GM23338 (cell line): Measurements from ENCODE around the gene ACOD1. TPM values are rescaled to one million over a fixed set of nuclear protein-coding genes. Genes with fewer than 3 reads are reported as not detected.

Source experiments
- ATAC-seq: fragments of 200-7000 bp; cut with Tn5 transposase; 3 replicates; pipeline ENCODE4 v1.9.1; 2020
- DNase-seq: peaks from one replicate; pipeline ENCODE4 v3.0.0-alpha.2; 2015; ENCODE audit warnings: low spot score
- H2AFZ ChIP-seq: fragments of 200-600 bp; sonication (generic); 2 replicates; pipeline ENCODE4 v1.8.0; 2016; ENCODE audit warnings: antibody characterized with exemption, mild to moderate bottlenecking, moderate library complexity
- H3F3A ChIP-seq: fragments of 200-600 bp; sonication (generic); replicated peaks from 2 replicates; pipeline ENCODE4 v1.8.0; 2017; ENCODE audit warnings: antibody characterized with exemption, mixed run types, low read depth
- H3K27ac ChIP-seq: fragments of 200-600 bp; sonication (generic); 2 replicates; pipeline ENCODE4 v1.6.1; 2016; ENCODE audit warnings: low read depth
- H3K27me3 ChIP-seq: fragments of 200-600 bp; sonication (generic); 2 replicates; pipeline ENCODE4 v1.8.0; 2016; ENCODE audit warnings: mild to moderate bottlenecking, mixed run types, moderate library complexity; ENCODE audit not compliant: insufficient read depth
- H3K36me3 ChIP-seq: fragments of 200-600 bp; sonication (generic); 2 replicates; pipeline ENCODE4 v1.8.0; 2016; ENCODE audit warnings: mild to moderate bottlenecking; ENCODE audit not compliant: insufficient read depth
- H3K4me1 ChIP-seq: fragments of 200-600 bp; sonication (generic); 2 replicates; pipeline ENCODE4 v1.8.0; 2016; ENCODE audit warnings: mild to moderate bottlenecking, moderate library complexity; ENCODE audit not compliant: insufficient read depth
- H3K4me2 ChIP-seq: fragments of 200-600 bp; sonication (generic); 2 replicates; pipeline ENCODE4 v1.7.1; 2017; ENCODE audit warnings: mixed run types
- H3K4me3 ChIP-seq: fragments of 200-600 bp; sonication (generic); 2 replicates; pipeline ENCODE4 v1.6.1; 2016; ENCODE audit warnings: mixed run types
- H3K79me2 ChIP-seq: fragments of 200-600 bp; sonication (generic); replicated peaks from 2 replicates; pipeline ENCODE4 v1.8.0; 2017; ENCODE audit warnings: mild to moderate bottlenecking; ENCODE audit not compliant: insufficient read depth
- H3K9me2 ChIP-seq: fragments of 200-600 bp; sonication (generic); 2 replicates; pipeline ENCODE4 v1.8.0; 2017; ENCODE audit not compliant: insufficient read depth
- H4K20me1 ChIP-seq: fragments of 200-600 bp; sonication (generic); replicated peaks from 2 replicates; pipeline ENCODE4 v1.8.0; 2017; ENCODE audit warnings: mild to moderate bottlenecking; ENCODE audit not compliant: insufficient read depth
- H3K27ac Mint-ChIP-seq: 2 replicates; pipeline ENCODE4 v1.8.0; 2020; ENCODE audit warnings: inconsistent platforms, mild to moderate bottlenecking, moderate library complexity, mixed read lengths
- H3K27me3 Mint-ChIP-seq: 3 replicates; pipeline ENCODE4 v1.8.0; 2022; ENCODE audit warnings: low read depth, mild to moderate bottlenecking, moderate library complexity, mixed read lengths, inconsistent platforms; ENCODE audit not compliant: insufficient read depth, poor library complexity
- H3K36me3 Mint-ChIP-seq: 3 replicates; pipeline ENCODE4 v1.8.0; 2021; ENCODE audit warnings: low read depth, mild to moderate bottlenecking, inconsistent platforms, moderate library complexity, mixed read lengths
- H3K4me1 Mint-ChIP-seq: 3 replicates; pipeline ENCODE4 v1.8.0; 2020; ENCODE audit warnings: mild to moderate bottlenecking, inconsistent platforms, mixed read lengths
- H3K4me3 Mint-ChIP-seq: 3 replicates; pipeline ENCODE4 v1.8.0; 2021; ENCODE audit warnings: moderate library complexity, mild to moderate bottlenecking, inconsistent platforms, mixed read lengths
- H3K9me3 Mint-ChIP-seq: 3 replicates; pipeline ENCODE4 v1.8.0; 2020; ENCODE audit warnings: moderate library complexity, mild to moderate bottlenecking, inconsistent platforms, mixed read lengths
- CTCF ChIP-seq, 2 experiments: fragments of 200-600 bp in 1 of 2; sonication (generic) in 1 of 2; conservative IDR thresholded peaks; 2 replicates each; pipeline versions ENCODE4 v1.5.1 to v1.6.1; 2016 to 2017; ENCODE audit warnings: antibody characterized with exemption in 2 of 2, low read depth in 2 of 2, mild to moderate bottlenecking in 2 of 2, moderate library complexity in 1 of 2
- EZH2 ChIP-seq: fragments of 200-600 bp; sonication (generic); IDR thresholded peaks from one replicate; pipeline ENCODE4 v1.8.0; 2017; ENCODE audit warnings: antibody characterized with exemption, mild to moderate bottlenecking, low read depth; ENCODE audit not compliant: unreplicated experiment
- REST ChIP-seq: IDR thresholded peaks from one replicate; pipeline ENCODE4 v1.6.1; 2018; ENCODE audit warnings: antibody characterized with exemption; ENCODE audit not compliant: unreplicated experiment
- ZNF114 ChIP-seq: fragments of 250-450 bp; sonication (Bioruptor Pico); IDR thresholded peaks from 2 replicates; pipeline ENCODE4 v1.5.0; 2020; ENCODE audit warnings: mild to moderate bottlenecking, moderate library complexity
- ZNF331 ChIP-seq: fragments of 250-450 bp; sonication (Bioruptor Pico); IDR thresholded peaks from 2 replicates; pipeline ENCODE4 v1.5.0; 2020; ENCODE audit warnings: low read depth, mild to moderate bottlenecking, moderate library complexity
- polyA plus RNA-seq: library from polyadenylated mRNA; unstranded; fragments of >200 nt; fragmentation: Nextera tagmentation; extraction: Ambion mirVana; gene quantifications from 2 replicates; pipeline ENCODE4 v1.2.1, GENCODE V29; 2016
- total RNA-seq: library from RNA; depleted of rRNA; stranded (reverse); fragments of >200 nt; shearing (Covaris generic); gene quantifications from 2 replicates; pipeline ENCODE4 v1.2.3, GENCODE V29; 2014
- TF ChIP-seq, protein P1 (sequence below): fragments of 250-450 bp; sonication (Bioruptor Pico); IDR thresholded peaks from 2 replicates; pipeline ENCODE4 v1.5.0; 2020; ENCODE audit warnings: mild to moderate bottlenecking, moderate library complexity

ACOD1 gene
- total and polyA plus RNA-seq, 2 experiments from 2014 or later: not detected

DNA sequence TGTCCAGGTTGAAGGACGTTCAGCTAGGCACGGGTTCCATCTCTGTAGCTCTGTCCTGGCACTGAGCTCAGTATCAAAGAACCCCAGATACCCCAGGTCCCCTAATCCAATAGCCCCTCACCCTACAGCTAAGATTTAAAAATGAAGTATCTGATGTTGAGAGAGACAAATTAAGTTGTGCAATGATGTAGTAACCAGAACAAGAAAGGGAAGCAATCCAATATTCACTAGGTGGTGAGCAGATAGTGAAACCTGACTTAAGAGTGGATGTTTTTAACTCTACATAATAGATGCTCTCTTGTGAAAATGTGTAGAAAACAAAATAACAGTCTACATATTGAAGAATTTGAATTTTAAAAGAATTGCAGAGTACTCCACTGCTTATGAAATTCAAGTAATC lies 1.8 kb downstream of the ACOD1 start:
- H3K27me3 ChIP-seq: no peaks in the 10 kb centered on the region
- no peak for DNase-seq
- no peaks in the 10 kb centered on the region for H3F3A ChIP-seq
- no peak overlapping the region for H3K4me3 Mint-ChIP-seq
- H3K36me3 ChIP-seq: no peaks in the 10 kb centered on the region
- no peak overlapping the region for H3K4me2 ChIP-seq
- no peak for ATAC-seq
- H3K36me3 Mint-ChIP-seq: no peaks in the 10 kb centered on the region
- no peaks in the 10 kb centered on the region for H4K20me1 ChIP-seq
- H2AFZ ChIP-seq: no peak overlapping the region
- H3K79me2 ChIP-seq: no peaks in the 10 kb centered on the region
- no peak overlapping the region for H3K27ac ChIP-seq
- TF ChIP-seq EZH2 (no peak), ZNF114 (CRISPR knock-in tag) (no peak)
- no peak overlapping the region for H3K27ac Mint-ChIP-seq
- 0 out of 2 replicates have a peak, but pooled peaks cover 3% of the 10 kb centered on the region for H3K9me2 ChIP-seq
- H3K4me1 Mint-ChIP-seq: no peaks in the 10 kb centered on the region
- no peak overlapping the region for H3K4me3 ChIP-seq
- H3K27me3 Mint-ChIP-seq: peaks cover 5% of the 10 kb centered on the region
- no peaks in the 10 kb centered on the region for H3K4me1 ChIP-seq
- H3K9me3 Mint-ChIP-seq: no peaks in the 10 kb centered on the region

- Mint-ChIP-seq H3K36me3 (peaks cover 9% of the 10 kb centered on the region; the same call in 2 of the 3 replicates), H3K27ac (no peak overlapping the region), H3K9me3 (peaks cover 23% of the 10 kb centered on the region), H3K27me3 (peaks cover 5% of the 10 kb centered on the region), H3K4me3 (no peak overlapping the region), H3K4me1 (no peaks in the 10 kb centered on the region)
- no peak for ATAC-seq
- DNase-seq: no peak
- H3K27me3 ChIP-seq: no peaks in the 10 kb centered on the region
- no peak for TF ChIP-seq ZNF114 (CRISPR knock-in tag)
- no peak for TF ChIP-seq CTCF (conservative IDR thresholded peaks at IDR 0.05; ENCODE audit: low read depth in 2 of 2)
- no peak for TF ChIP-seq ZNF331 (CRISPR knock-in tag)
- TF ChIP-seq REST: no peak
- TF ChIP-seq, protein P1, sequence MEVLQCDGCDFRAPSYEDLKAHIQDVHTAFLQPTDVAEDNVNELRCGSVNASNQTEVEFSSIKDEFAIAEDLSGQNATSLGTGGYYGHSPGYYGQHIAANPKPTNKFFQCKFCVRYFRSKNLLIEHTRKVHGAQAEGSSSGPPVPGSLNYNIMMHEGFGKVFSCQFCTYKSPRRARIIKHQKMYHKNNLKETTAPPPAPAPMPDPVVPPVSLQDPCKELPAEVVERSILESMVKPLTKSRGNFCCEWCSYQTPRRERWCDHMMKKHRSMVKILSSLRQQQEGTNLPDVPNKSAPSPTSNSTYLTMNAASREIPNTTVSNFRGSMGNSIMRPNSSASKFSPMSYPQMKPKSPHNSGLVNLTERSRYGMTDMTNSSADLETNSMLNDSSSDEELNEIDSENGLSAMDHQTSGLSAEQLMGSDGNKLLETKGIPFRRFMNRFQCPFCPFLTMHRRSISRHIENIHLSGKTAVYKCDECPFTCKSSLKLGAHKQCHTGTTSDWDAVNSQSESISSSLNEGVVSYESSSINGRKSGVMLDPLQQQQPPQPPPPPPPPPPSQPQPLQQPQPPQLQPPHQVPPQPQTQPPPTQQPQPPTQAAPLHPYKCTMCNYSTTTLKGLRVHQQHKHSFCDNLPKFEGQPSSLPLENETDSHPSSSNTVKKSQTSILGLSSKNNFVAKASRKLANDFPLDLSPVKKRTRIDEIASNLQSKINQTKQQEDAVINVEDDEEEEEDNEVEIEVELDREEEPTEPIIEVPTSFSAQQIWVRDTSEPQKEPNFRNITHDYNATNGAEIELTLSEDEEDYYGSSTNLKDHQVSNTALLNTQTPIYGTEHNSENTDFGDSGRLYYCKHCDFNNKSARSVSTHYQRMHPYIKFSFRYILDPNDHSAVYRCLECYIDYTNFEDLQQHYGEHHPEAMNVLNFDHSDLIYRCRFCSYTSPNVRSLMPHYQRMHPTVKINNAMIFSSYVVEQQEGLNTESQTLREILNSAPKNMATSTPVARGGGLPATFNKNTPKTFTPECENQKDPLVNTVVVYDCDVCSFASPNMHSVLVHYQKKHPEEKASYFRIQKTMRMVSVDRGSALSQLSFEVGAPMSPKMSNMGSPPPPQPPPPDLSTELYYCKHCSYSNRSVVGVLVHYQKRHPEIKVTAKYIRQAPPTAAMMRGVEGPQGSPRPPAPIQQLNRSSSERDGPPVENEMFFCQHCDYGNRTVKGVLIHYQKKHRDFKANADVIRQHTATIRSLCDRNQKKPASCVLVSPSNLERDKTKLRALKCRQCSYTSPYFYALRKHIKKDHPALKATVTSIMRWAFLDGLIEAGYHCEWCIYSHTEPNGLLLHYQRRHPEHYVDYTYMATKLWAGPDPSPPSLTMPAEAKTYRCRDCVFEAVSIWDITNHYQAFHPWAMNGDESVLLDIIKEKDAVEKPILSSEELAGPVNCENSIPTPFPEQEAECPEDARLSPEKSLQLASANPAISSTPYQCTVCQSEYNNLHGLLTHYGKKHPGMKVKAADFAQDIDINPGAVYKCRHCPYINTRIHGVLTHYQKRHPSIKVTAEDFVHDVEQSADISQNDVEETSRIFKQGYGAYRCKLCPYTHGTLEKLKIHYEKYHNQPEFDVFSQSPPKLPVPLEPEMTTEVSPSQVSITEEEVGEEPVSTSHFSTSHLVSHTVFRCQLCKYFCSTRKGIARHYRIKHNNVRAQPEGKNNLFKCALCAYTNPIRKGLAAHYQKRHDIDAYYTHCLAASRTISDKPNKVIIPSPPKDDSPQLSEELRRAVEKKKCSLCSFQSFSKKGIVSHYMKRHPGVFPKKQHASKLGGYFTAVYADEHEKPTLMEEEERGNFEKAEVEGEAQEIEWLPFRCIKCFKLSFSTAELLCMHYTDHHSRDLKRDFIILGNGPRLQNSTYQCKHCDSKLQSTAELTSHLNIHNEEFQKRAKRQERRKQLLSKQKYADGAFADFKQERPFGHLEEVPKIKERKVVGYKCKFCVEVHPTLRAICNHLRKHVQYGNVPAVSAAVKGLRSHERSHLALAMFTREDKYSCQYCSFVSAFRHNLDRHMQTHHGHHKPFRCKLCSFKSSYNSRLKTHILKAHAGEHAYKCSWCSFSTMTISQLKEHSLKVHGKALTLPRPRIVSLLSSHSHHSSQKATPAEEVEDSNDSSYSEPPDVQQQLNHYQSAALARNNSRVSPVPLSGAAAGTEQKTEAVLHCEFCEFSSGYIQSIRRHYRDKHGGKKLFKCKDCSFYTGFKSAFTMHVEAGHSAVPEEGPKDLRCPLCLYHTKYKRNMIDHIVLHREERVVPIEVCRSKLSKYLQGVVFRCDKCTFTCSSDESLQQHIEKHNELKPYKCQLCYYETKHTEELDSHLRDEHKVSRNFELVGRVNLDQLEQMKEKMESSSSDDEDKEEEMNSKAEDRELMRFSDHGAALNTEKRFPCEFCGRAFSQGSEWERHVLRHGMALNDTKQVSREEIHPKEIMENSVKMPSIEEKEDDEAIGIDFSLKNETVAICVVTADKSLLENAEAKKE (CRISPR knock-in tag): no peak
- no peaks in the 10 kb centered on the region for H3K9me2 ChIP-seq
- H3K79me2 ChIP-seq: no peaks in the 10 kb centered on the region
- no peak overlapping the region for H3K4me2 ChIP-seq
- no peak overlapping the region for H3K27ac ChIP-seq
- no peaks in the 10 kb centered on the region for H4K20me1 ChIP-seq
- H3K4me1 ChIP-seq: no peaks in the 10 kb centered on the region
- H3K36me3 ChIP-seq: peaks cover 7% of the 10 kb centered on the region
- no peaks in the 10 kb centered on the region for H3F3A ChIP-seq
- no peak overlapping the region for H2AFZ ChIP-seq
- no peak overlapping the region for H3K4me3 ChIP-seq
These were observed 5.7 kb downstream of the ACOD1 start for GRCh38 chr13:76953968-76954367.
